HG02610 (cell line): Measurements from ENCODE around the gene FGD1.

ENCODE experiments used
- ATAC-seq: cut with Tn5 transposase; IDR thresholded peaks from one replicate; pipeline ENCODE4 v1.9.1; 2021; ENCODE audit warnings: mild to moderate bottlenecking, moderate library complexity; ENCODE audit not compliant: unreplicated experiment

The FGD1 gene

DNA sequence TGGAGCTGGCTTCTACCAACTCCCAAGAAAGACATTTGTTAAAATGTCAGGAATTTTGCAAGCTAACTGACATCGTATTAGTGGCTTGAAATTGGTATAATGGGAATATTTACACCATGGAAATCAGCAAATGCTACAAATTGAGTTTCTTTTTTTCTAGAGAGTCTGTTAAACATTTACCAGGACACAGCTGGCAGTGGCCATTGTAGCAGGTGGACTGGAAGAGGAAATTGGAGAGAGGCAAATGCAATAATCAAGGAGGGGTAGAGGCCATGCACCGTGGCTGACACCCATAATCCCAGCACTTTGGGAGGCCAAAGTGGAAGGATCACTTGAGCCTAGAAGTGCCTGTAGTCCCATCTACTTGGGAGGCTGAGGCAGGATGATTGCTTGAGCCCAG, 88.8 kb downstream of the FGD1 start:
- ATAC-seq: no peak

DNA sequence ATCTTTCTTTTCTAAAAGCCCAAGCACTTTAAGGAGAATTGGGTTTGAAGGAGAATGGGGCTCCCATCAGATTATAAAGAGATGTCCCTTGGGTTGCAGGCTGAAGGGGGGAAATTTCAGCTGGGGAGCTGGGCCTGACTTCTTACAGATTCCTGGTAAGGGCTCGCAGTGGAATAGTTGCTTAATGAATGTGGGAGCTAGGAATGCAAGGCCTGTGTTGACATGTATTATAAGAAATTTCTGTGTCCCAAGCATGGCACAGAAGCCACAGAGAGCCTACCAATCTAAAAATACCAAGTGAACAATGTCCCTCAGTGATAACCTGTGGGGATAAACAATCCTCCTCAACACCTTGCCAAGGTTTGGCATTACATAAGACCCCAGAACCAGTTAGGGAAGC, 98.9 kb downstream of the FGD1 start:
- no peak for ATAC-seq
